Measurements from ENCODE around the gene ATP10A. TPM values are rescaled to one million over a fixed set of nuclear protein-coding genes. Genes with fewer than 3 reads are reported as not detected.

Gene ATP10A
- polyA plus RNA-seq, 3 donors = 0.71 to 3.9 (median 0.92) TPM

GRCh38 chr15:25701721-25702465 is 161.2 kb downstream of the ATP10A start:
- no peaks in the 10 kb centered on the region for H3K4me1 Mint-ChIP-seq
- H3K27ac Mint-ChIP-seq = no peak overlapping the region

GRCh38 chr15:25700916-25701315 is 162.2 kb downstream of the ATP10A start:
- no peak for TF ChIP-seq CTCF (IDR thresholded peaks at IDR 0.05)
- Mint-ChIP-seq H3K27ac (no peak overlapping the region), H3K36me3 (peaks cover 0 to 7% of the 10 kb centered on the region in 2 donors), H3K4me1 (no peaks in the 10 kb centered on the region), H3K4me3 (no peak overlapping the region), H3K27me3 (ENCODE audit: low read depth in 3 of 3) (no peaks in the 10 kb centered on the region), H3K9me3 (no peaks in the 10 kb centered on the region)
- no peaks in the 10 kb centered on the region for H4K20me1 ChIP-seq (ENCODE audit: insufficient read depth, low read length)
- H3K9me3 ChIP-seq (replicated peaks in 1 of 2; ENCODE audit: control insufficient read depth in 1 of 2, insufficient read depth in 1 of 2, low read length in 2 of 2) = no peaks in the 10 kb centered on the region
- H3K9ac ChIP-seq (ENCODE audit: insufficient read depth, low read length, poor library complexity, severe bottlenecking) = no peak overlapping the region
- H3K36me3 ChIP-seq (replicated peaks in 1 of 2; ENCODE audit: control insufficient read depth in 1 of 2, insufficient read depth in 2 of 2, low read length in 2 of 2) = peaks cover 0 to 10% of the 10 kb centered on the region in 2 donors
- H3K4me2 ChIP-seq (replicated peaks; ENCODE audit: extremely low read depth, low read length, poor library complexity, severe bottlenecking) = no peak overlapping the region
- no peaks in the 10 kb centered on the region for H3K4me1 ChIP-seq (ENCODE audit: control insufficient read depth in 1 of 2, insufficient read depth in 2 of 2, low read length in 2 of 2)
- DNase-seq = no peak
- H3K27ac ChIP-seq (ENCODE audit: low read depth in 1 of 2, low read length in 2 of 2) = no peak overlapping the region
- intact Hi-C loops (cut with micrococcal nuclease) = no loop called here
- no peak overlapping the region for H3K4me3 ChIP-seq (replicated peaks in 1 of 3; ENCODE audit: low read depth in 2 of 3, low read length in 3 of 3)
- no peaks in the 10 kb centered on the region for H3K79me2 ChIP-seq (ENCODE audit: insufficient read depth, low read length)
- WGBS (ENCODE audit: insufficient coverage) = 98% methylated on average over 6 of the region's 7 CpGs
- H2AFZ ChIP-seq (ENCODE audit: insufficient read depth, low read depth, low read length, poor library complexity, severe bottlenecking) = no peak overlapping the region
- H3K27me3 ChIP-seq (ENCODE audit: control insufficient read depth in 2 of 2, insufficient read depth in 2 of 2, low read length in 2 of 2) = no peaks in the 10 kb centered on the region

More at GRCh38 chr15:25701721-25702465, 161.2 kb downstream of the ATP10A start:
- H2AFZ ChIP-seq (ENCODE audit: insufficient read depth, low read depth, low read length, poor library complexity, severe bottlenecking) = no peak overlapping the region
- no peaks in the 10 kb centered on the region for H3K4me1 ChIP-seq (ENCODE audit: control insufficient read depth in 1 of 2, insufficient read depth in 2 of 2, low read length in 2 of 2)
- H3K4me2 ChIP-seq (replicated peaks; ENCODE audit: extremely low read depth, low read length, poor library complexity, severe bottlenecking) = no peak overlapping the region
- no peak overlapping the region for H3K27ac ChIP-seq (ENCODE audit: low read depth in 1 of 2, low read length in 2 of 2)
- no peaks in the 10 kb centered on the region for H3K9me3 Mint-ChIP-seq
- H3K9me3 ChIP-seq (replicated peaks in 1 of 2; ENCODE audit: control insufficient read depth in 1 of 2, insufficient read depth in 1 of 2, low read length in 2 of 2) = no peaks in the 10 kb centered on the region
- H3K36me3 ChIP-seq (replicated peaks in 1 of 2; ENCODE audit: control insufficient read depth in 1 of 2, insufficient read depth in 2 of 2, low read length in 2 of 2) = peaks cover 0 to 3% of the 10 kb centered on the region in 2 donors
- H3K9ac ChIP-seq (ENCODE audit: insufficient read depth, low read length, poor library complexity, severe bottlenecking) = no peak overlapping the region
- no peaks in the 10 kb centered on the region for H3K27me3 Mint-ChIP-seq (ENCODE audit: low read depth in 3 of 3)
- no peaks in the 10 kb centered on the region for H3K27me3 ChIP-seq (ENCODE audit: control insufficient read depth in 2 of 2, insufficient read depth in 2 of 2, low read length in 2 of 2)
- peaks cover 0 to 7% of the 10 kb centered on the region in 2 donors for H3K36me3 Mint-ChIP-seq
- no peak overlapping the region for H3K4me3 Mint-ChIP-seq
- intact Hi-C loops (cut with micrococcal nuclease) = no loop called here
- no peaks in the 10 kb centered on the region for H3K79me2 ChIP-seq (ENCODE audit: insufficient read depth, low read length)
- no peak for DNase-seq
- no peaks in the 10 kb centered on the region for H4K20me1 ChIP-seq (ENCODE audit: insufficient read depth, low read length)
- TF ChIP-seq CTCF (IDR thresholded peaks at IDR 0.05) = no peak
- H3K4me3 ChIP-seq (replicated peaks in 1 of 3; ENCODE audit: low read depth in 2 of 3, low read length in 3 of 3) = no peak overlapping the region
- 88% methylated on average over 13 of the region's 19 CpGs for WGBS (ENCODE audit: insufficient coverage)

All from CD14-positive monocyte (primary cell).